Astrocyte (in vitro differentiated cells and primary cell): ENCODE results near the gene KDELR1. TPM values are rescaled to one million over a fixed set of nuclear protein-coding genes. Genes with fewer than 3 reads are reported as not detected.

Experiments used
- DNase-seq: peaks from one replicate; pipeline ENCODE4 v3.0.0-alpha.2; 2010; ENCODE audit warnings: low read depth
- FAIRE-seq: peaks from 2 replicates; lab custom pipeline; 2011; peaks lifted over from hg19 to GRCh38; lab: Jason Lieb, UNC
- H2AFZ ChIP-seq: 2 replicates; pipeline ENCODE4 v1.6.0; 2012; ENCODE audit warnings: low read depth, low read length, inconsistent platforms
- H3K27ac ChIP-seq: 2 replicates; pipeline ENCODE4 v1.5.1; 2011; ENCODE audit warnings: low read depth, low read length, inconsistent platforms
- H3K27me3 ChIP-seq: 2 replicates; pipeline ENCODE4 v1.6.0; 2011; ENCODE audit warnings: low read length, inconsistent platforms; ENCODE audit not compliant: insufficient read depth
- H3K36me3 ChIP-seq: 2 replicates; pipeline ENCODE4 v1.5.1; 2011; ENCODE audit warnings: low read length, inconsistent platforms; ENCODE audit not compliant: insufficient read depth
- H3K4me1 ChIP-seq: 2 replicates; pipeline ENCODE4 v1.5.1; 2011; ENCODE audit warnings: low read length, inconsistent platforms; ENCODE audit not compliant: insufficient read depth
- H3K4me2 ChIP-seq: 2 replicates; pipeline ENCODE4 v1.6.0; 2012; ENCODE audit warnings: low read length, inconsistent platforms
- H3K4me3 ChIP-seq: 2 replicates; pipeline ENCODE4 v1.5.1; 2011; ENCODE audit warnings: low read depth, mild to moderate bottlenecking, low read length, inconsistent platforms; ENCODE audit not compliant: insufficient read depth
- H3K79me2 ChIP-seq: 2 replicates; pipeline ENCODE4 v1.6.0; 2012; ENCODE audit warnings: mild to moderate bottlenecking, low read length, inconsistent platforms; ENCODE audit not compliant: insufficient read depth
- H3K9ac ChIP-seq: 2 replicates; pipeline ENCODE4 v1.6.0; 2012; ENCODE audit warnings: mild to moderate bottlenecking, low read length, inconsistent platforms
- H3K9me3 ChIP-seq: 2 replicates; pipeline ENCODE4 v1.5.1; 2012; ENCODE audit warnings: low read depth, mild to moderate bottlenecking, low read length, inconsistent platforms; ENCODE audit not compliant: insufficient read depth
- H4K20me1 ChIP-seq: 2 replicates; pipeline ENCODE4 v1.6.0; 2012; ENCODE audit warnings: low read length, inconsistent platforms; ENCODE audit not compliant: insufficient read depth
- H3K27ac Mint-ChIP-seq: one replicate; pipeline ENCODE4 v1.8.0; 2021; ENCODE audit warnings: mild to moderate bottlenecking, mixed read lengths; ENCODE audit not compliant: unreplicated experiment
- H3K27me3 Mint-ChIP-seq: one replicate; pipeline ENCODE4 v1.8.0; 2021; ENCODE audit warnings: low read depth, mixed read lengths; ENCODE audit not compliant: unreplicated experiment
- H3K36me3 Mint-ChIP-seq: one replicate; pipeline ENCODE4 v1.8.0; 2021; ENCODE audit warnings: low read depth, mixed read lengths; ENCODE audit not compliant: unreplicated experiment
- H3K4me1 Mint-ChIP-seq: one replicate; pipeline ENCODE4 v1.8.0; 2021; ENCODE audit warnings: low read depth, mixed read lengths; ENCODE audit not compliant: unreplicated experiment
- H3K4me3 Mint-ChIP-seq: one replicate; pipeline ENCODE4 v1.8.0; 2021; ENCODE audit warnings: mild to moderate bottlenecking, moderate library complexity, mixed read lengths; ENCODE audit not compliant: unreplicated experiment
- H3K9me3 Mint-ChIP-seq: one replicate; pipeline ENCODE4 v1.8.0; 2021; ENCODE audit warnings: mild to moderate bottlenecking, mixed read lengths; ENCODE audit not compliant: unreplicated experiment
- CTCF ChIP-seq: IDR thresholded peaks from 2 replicates; pipeline ENCODE4 v1.5.1; 2011; ENCODE audit warnings: low read depth, mild to moderate bottlenecking, inconsistent platforms, low read length, moderate library complexity; ENCODE audit not compliant: insufficient read depth
- EZH2 ChIP-seq: IDR thresholded peaks from 2 replicates; pipeline ENCODE4 v1.6.1; 2012; ENCODE audit warnings: mild to moderate bottlenecking, low read length, inconsistent platforms; ENCODE audit not compliant: insufficient read depth
- total RNA-seq: library from RNA; stranded (reverse); gene quantifications from 2 replicates; pipeline ENCODE4 v1.2.1, GENCODE V29; 2021

KDELR1 gene
- total RNA-seq, 1 donor from 2014 or later, result 370 TPM

DNA sequence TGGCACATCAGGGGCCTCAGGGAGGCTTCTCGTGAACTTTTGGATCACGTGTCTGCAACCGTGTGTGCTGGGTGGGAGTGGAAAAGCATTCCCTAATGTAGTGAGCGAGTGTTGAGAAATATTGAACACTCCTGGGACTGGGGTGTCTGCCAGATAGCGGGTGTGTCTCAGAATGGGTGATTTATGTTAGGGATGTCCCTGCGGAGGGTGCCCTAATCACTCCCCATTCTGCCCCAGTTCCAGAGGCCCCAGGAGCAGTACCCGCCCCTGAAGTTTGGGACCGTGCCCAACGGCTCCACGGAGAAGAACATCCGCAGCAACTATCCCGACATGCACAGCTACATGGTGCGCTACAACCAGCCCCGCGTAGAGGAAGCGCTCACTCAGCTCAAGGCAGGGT, 30.2 kb upstream of the KDELR1 start:
- Histone ChIP-seq H3K9me3 (no peaks in the 10 kb centered on the region), H3K4me3 (no peak overlapping the region), H3K4me1 (peaks cover 16% of the 10 kb centered on the region), H3K27ac (no peak overlapping the region), H3K27me3 (no peaks in the 10 kb centered on the region), H3K79me2 (no peaks in the 10 kb centered on the region), H4K20me1 (no peaks in the 10 kb centered on the region), H3K4me2 (no peak overlapping the region), H3K36me3 (no peaks in the 10 kb centered on the region), H2AFZ (no peak overlapping the region), H3K9ac (no peak overlapping the region)
- no peak for DNase-seq
- TF ChIP-seq EZH2 (no peak), CTCF (no peak)
- H3K4me3 Mint-ChIP-seq, result no peak overlapping the region
- no peak for FAIRE-seq
- no peak overlapping the region for H3K27ac Mint-ChIP-seq
- peaks cover 15% of the 10 kb centered on the region for H3K36me3 Mint-ChIP-seq
- peaks cover 15% of the 10 kb centered on the region for H3K4me1 Mint-ChIP-seq
- no peaks in the 10 kb centered on the region for H3K9me3 Mint-ChIP-seq
- H3K27me3 Mint-ChIP-seq, result no peaks in the 10 kb centered on the region

- Mint-ChIP-seq H3K36me3 (peaks cover 20% of the 10 kb centered on the region), H3K9me3 (no peaks in the 10 kb centered on the region), H3K4me3 (no peak overlapping the region), H3K4me1 (peaks cover 8% of the 10 kb centered on the region), H3K27ac (peak overlapping the region; percentile 87), H3K27me3 (no peaks in the 10 kb centered on the region)
- H3K4me1 ChIP-seq, result peaks cover 14% of the 10 kb centered on the region
- FAIRE-seq (no peak), DNase-seq (no peak)
- H4K20me1 ChIP-seq, result no peaks in the 10 kb centered on the region
- no peaks in the 10 kb centered on the region for H3K79me2 ChIP-seq
- H3K36me3 ChIP-seq, result no peaks in the 10 kb centered on the region
- H3K27me3 ChIP-seq, result no peaks in the 10 kb centered on the region
- H3K4me3 ChIP-seq, result no peak overlapping the region
- H3K4me2 ChIP-seq, result peak overlapping the region; percentile 66
- H3K9me3 ChIP-seq, result no peaks in the 10 kb centered on the region
- no peak overlapping the region for H3K27ac ChIP-seq
- H3K9ac ChIP-seq, result no peak overlapping the region
- no peak for TF ChIP-seq CTCF
- no peak for TF ChIP-seq EZH2
- H2AFZ ChIP-seq, result peak overlapping the region; percentile 63
Measured at GRCh38 chr19:48419158-48419920, 28.0 kb upstream of the KDELR1 start.
